Activated CD4-positive, alpha-beta T cell treated with anti-CD3 and anti-CD28 coated beads for 24 hours (primary cell): Measurements from ENCODE around the gene PHLDB3.
"Not testable (repeated sequence)": the region's sequence is repeated elsewhere in the genome, so short reads cannot be mapped to it uniquely, and the experiment has no call there.

Experiments
- DNase-seq, 2 donors: peaks; one replicate each; pipeline ENCODE4 v3.0.0-alpha.2; 2020; ENCODE audit warnings: low read depth in 2 of 2

The PHLDB3 gene

GRCh38 chr19:43444531-43445287 lies 59.8 kb downstream of the PHLDB3 start:
- no peak for DNase-seq

- DNase-seq = not testable (repeated sequence)
These were observed 60.5 kb downstream of the PHLDB3 start for GRCh38 chr19:43444091-43444490.

GRCh38 chr19:43441716-43442115 lies 62.8 kb downstream of the PHLDB3 start:
- no peak for DNase-seq

GRCh38 chr19:43439709-43440063 lies 64.9 kb downstream of the PHLDB3 start:
- DNase-seq = no peak

- DNase-seq = no peak
These were observed 65.4 kb downstream of the PHLDB3 start for GRCh38 chr19:43439032-43439708.

GRCh38 chr19:43438291-43439031 lies 66.1 kb downstream of the PHLDB3 start:
- no peak for DNase-seq

GRCh38 chr19:43437712-43438111 lies 66.8 kb downstream of the PHLDB3 start:
- no peak for DNase-seq

GRCh38 chr19:43437284-43437683 lies 67.3 kb downstream of the PHLDB3 start:
- not testable (repeated sequence) for DNase-seq

- DNase-seq = no peak
These were observed 68.8 kb downstream of the PHLDB3 start for GRCh38 chr19:43435775-43436174.

- DNase-seq = no peak
These were observed 70.9 kb downstream of the PHLDB3 start for GRCh38 chr19:43433689-43434088.

- DNase-seq = no peak
These were observed 71.2 kb downstream of the PHLDB3 start for GRCh38 chr19:43433358-43433673.

GRCh38 chr19:43430976-43431375 lies 73.6 kb downstream of the PHLDB3 start:
- no peak for DNase-seq

GRCh38 chr19:43430142-43430710 lies 74.3 kb downstream of the PHLDB3 start:
- DNase-seq = no peak

GRCh38 chr19:43429395-43429794 lies 75.2 kb downstream of the PHLDB3 start:
- no peak for DNase-seq

- no peak for DNase-seq
These were observed 78.8 kb downstream of the PHLDB3 start for GRCh38 chr19:43425567-43426392.
